HCT116 (cell line): ENCODE data around the gene ACER2.

ENCODE experiments used
- CEBPB ChIP-seq: IDR thresholded peaks from 2 replicates; pipeline ENCODE4 v1.6.1; 2012; ENCODE audit warnings: low read depth
- EZH2 ChIP-seq: fragments of 200-600 bp; sonication (generic); IDR thresholded peaks from 2 replicates; pipeline ENCODE4 v1.6.1; 2017; ENCODE audit warnings: antibody characterized with exemption, mixed run types
- EZH2phosphoT487 ChIP-seq: fragments of 200-600 bp; IDR thresholded peaks from 2 replicates; pipeline ENCODE4 v1.6.1; 2018; ENCODE audit warnings: antibody characterized with exemption, borderline replicate concordance
- POLR2A ChIP-seq: IDR thresholded peaks from 2 replicates; pipeline ENCODE4 v1.7.0; 2011; ENCODE audit warnings: borderline replicate concordance; ENCODE audit not compliant: insufficient read depth, insufficient read length; ENCODE audit errors: extremely low read depth
- POLR2AphosphoS5 ChIP-seq: IDR thresholded peaks from 2 replicates; pipeline ENCODE4 v1.6.1; 2011; ENCODE audit warnings: mild to moderate bottlenecking, low read depth, low read length, moderate library complexity
- SP1 ChIP-seq: IDR thresholded peaks from 2 replicates; pipeline ENCODE4 v1.6.1; 2012; ENCODE audit warnings: low read depth
- SRF ChIP-seq: IDR thresholded peaks from 2 replicates; pipeline ENCODE4 v1.6.1; 2012; ENCODE audit warnings: low read depth
- ZFX ChIP-seq: fragments of 450-650 bp; IDR thresholded peaks from 2 replicates; pipeline ENCODE4 v1.6.1; 2017
- TF ChIP-seq, protein P1 (sequence below), 3 experiments: fragments of 200-600 bp in 1 of 3; sonication (generic) in 1 of 3; IDR thresholded peaks in 2 of 3; conservative IDR thresholded peaks in 1 of 3; 2 replicates each; pipeline ENCODE4 v1.5.1; 2012 to 2017; ENCODE audit warnings: low read depth in 2 of 3, low read length in 2 of 3, antibody characterized with exemption in 1 of 3, borderline replicate concordance in 1 of 3, control low read depth in 1 of 3, mild to moderate bottlenecking in 1 of 3, mixed read lengths in 1 of 3, mixed run types in 1 of 3, moderate library complexity in 1 of 3; ENCODE audit not compliant: insufficient read depth in 1 of 3
- TF ChIP-seq, protein P2 (sequence below): IDR thresholded peaks from 2 replicates; pipeline ENCODE4 v1.6.1; 2011; ENCODE audit warnings: mild to moderate bottlenecking, low read length, moderate library complexity; ENCODE audit not compliant: insufficient replicate concordance; ENCODE audit errors: extremely low read depth
- TF ChIP-seq, protein P3 (sequence below): IDR thresholded peaks from 2 replicates; pipeline ENCODE4 v1.6.1; 2012
- TF ChIP-seq, protein P4 (sequence below): IDR thresholded peaks from 2 replicates; pipeline ENCODE4 v1.6.1; 2012; ENCODE audit warnings: low read depth

DNA sequence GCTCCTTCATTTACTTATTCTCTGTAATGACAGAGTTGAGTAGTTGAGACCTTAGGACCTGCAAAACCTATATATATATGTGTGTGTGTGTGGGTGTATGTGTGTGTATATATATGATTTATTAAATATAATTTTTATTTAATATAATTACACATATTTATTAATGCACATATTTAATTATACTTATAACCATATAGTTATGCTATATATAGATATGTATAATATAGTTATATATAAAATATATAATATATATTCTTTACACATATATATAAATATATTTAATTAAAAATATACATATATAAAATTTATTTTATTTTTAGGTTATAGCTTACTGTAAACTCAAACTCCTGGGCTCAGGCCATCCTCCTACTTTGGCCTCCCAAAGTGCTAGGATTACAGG lies 23.7 kb downstream of the ACER2 start:
- TF ChIP-seq POLR2A (no peak), CEBPB (no peak), POLR2AphosphoS5 (no peak), EZH2phosphoT487 (no peak), EZH2 (no peak), SRF (no peak), SP1 (no peak), ZFX (no peak)
- TF ChIP-seq, protein P1, sequence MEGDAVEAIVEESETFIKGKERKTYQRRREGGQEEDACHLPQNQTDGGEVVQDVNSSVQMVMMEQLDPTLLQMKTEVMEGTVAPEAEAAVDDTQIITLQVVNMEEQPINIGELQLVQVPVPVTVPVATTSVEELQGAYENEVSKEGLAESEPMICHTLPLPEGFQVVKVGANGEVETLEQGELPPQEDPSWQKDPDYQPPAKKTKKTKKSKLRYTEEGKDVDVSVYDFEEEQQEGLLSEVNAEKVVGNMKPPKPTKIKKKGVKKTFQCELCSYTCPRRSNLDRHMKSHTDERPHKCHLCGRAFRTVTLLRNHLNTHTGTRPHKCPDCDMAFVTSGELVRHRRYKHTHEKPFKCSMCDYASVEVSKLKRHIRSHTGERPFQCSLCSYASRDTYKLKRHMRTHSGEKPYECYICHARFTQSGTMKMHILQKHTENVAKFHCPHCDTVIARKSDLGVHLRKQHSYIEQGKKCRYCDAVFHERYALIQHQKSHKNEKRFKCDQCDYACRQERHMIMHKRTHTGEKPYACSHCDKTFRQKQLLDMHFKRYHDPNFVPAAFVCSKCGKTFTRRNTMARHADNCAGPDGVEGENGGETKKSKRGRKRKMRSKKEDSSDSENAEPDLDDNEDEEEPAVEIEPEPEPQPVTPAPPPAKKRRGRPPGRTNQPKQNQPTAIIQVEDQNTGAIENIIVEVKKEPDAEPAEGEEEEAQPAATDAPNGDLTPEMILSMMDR (IDR thresholded peaks at IDR 0.05 in 2 of 3, conservative IDR thresholded peaks at IDR 0.05 in 1 of 3; ENCODE audit: borderline replicate concordance in 1 of 3, insufficient read depth in 1 of 3, low read depth in 2 of 3, low read length in 2 of 3), result no peak
- TF ChIP-seq, protein P2, sequence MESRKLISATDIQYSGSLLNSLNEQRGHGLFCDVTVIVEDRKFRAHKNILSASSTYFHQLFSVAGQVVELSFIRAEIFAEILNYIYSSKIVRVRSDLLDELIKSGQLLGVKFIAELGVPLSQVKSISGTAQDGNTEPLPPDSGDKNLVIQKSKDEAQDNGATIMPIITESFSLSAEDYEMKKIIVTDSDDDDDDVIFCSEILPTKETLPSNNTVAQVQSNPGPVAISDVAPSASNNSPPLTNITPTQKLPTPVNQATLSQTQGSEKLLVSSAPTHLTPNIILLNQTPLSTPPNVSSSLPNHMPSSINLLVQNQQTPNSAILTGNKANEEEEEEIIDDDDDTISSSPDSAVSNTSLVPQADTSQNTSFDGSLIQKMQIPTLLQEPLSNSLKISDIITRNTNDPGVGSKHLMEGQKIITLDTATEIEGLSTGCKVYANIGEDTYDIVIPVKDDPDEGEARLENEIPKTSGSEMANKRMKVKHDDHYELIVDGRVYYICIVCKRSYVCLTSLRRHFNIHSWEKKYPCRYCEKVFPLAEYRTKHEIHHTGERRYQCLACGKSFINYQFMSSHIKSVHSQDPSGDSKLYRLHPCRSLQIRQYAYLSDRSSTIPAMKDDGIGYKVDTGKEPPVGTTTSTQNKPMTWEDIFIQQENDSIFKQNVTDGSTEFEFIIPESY, result no peak
- TF ChIP-seq, protein P3, sequence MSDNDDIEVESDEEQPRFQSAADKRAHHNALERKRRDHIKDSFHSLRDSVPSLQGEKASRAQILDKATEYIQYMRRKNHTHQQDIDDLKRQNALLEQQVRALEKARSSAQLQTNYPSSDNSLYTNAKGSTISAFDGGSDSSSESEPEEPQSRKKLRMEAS, result no peak
- TF ChIP-seq, protein P4, sequence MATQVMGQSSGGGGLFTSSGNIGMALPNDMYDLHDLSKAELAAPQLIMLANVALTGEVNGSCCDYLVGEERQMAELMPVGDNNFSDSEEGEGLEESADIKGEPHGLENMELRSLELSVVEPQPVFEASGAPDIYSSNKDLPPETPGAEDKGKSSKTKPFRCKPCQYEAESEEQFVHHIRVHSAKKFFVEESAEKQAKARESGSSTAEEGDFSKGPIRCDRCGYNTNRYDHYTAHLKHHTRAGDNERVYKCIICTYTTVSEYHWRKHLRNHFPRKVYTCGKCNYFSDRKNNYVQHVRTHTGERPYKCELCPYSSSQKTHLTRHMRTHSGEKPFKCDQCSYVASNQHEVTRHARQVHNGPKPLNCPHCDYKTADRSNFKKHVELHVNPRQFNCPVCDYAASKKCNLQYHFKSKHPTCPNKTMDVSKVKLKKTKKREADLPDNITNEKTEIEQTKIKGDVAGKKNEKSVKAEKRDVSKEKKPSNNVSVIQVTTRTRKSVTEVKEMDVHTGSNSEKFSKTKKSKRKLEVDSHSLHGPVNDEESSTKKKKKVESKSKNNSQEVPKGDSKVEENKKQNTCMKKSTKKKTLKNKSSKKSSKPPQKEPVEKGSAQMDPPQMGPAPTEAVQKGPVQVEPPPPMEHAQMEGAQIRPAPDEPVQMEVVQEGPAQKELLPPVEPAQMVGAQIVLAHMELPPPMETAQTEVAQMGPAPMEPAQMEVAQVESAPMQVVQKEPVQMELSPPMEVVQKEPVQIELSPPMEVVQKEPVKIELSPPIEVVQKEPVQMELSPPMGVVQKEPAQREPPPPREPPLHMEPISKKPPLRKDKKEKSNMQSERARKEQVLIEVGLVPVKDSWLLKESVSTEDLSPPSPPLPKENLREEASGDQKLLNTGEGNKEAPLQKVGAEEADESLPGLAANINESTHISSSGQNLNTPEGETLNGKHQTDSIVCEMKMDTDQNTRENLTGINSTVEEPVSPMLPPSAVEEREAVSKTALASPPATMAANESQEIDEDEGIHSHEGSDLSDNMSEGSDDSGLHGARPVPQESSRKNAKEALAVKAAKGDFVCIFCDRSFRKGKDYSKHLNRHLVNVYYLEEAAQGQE, result no peak
